T-helper 2 cell (primary cell): ENCODE results near the gene CNDP2.
"Not testable (repeated sequence)": the region's sequence is repeated elsewhere in the genome, so short reads cannot be mapped to it uniquely, and the experiment has no call there.

Source experiments
- DNase-seq, 5 experiments: peaks; one replicate each; pipeline versions ENCODE4 v3.0.0 to v3.0.0-alpha.2; 2012 to 2022

The CNDP2 gene

DNA sequence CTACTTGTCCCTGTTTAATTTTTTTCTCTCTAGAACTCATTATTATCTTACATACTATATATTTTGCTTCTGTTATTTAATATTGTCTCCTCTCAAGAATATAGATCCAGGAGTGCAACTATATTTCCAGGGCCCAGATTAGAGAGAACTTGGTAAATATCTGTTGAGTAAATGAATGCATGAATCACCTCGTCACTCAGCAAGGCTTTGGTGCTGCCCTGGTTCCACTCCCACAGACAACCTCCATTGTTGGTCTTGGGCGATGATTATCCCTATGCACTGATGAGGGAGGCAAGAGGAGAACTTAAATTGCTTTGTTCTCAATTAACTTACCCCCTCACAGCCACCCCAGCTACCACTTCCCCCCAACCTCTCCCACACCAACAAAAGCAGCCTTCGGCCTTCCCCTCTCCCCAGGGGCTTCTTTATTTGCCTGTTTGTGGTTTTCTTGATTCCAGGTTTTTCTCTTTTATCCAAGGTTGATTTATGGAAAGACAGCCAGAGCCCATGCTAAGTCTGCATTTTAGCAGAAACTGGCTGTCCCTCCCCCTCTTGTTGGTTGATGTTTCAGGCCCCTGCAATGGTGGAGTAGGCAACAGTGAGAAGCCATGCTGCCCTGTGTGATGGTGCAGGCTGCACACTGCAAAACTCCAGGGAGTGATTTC lies 22.1 kb upstream of the CNDP2 start:
- no peak for DNase-seq

DNA sequence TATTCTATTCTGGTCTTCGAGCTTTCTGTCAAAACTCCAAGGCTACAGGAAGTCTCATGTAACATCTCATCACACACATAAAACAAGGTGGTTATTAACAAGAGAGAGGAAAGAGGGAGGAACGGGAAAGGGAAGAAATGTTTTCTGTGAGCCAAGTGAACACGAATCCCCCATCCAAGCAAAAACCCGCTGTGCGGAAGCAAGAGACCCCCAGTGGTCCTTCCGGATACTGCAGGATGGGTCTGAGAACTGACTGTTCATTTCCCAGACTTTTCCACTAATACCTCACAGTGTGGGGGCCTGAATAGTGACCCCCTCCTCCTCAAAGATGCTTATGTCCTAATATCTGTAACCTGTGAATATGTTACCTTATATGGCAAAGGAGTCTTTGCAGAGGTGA lies 20.0 kb upstream of the CNDP2 start:
- no peak for DNase-seq

DNA sequence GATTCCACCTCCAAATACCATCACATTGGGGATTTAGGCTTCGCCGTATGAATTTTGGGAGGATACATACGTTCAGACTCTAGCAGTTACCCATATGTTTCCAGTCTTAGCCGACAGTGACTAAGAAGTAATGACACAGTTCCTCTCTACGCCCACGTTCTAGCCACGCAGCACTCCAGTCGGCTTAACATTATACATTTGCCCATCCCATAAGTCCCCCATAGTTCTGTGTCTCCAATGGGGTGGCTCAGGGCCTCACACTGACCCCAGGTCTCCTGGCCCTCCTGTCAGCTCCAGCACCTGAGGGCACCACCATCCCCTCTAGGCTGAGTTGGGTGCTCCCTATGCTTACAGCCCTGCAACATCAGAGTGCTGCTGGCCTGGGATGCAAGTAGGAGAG lies 18.4 kb upstream of the CNDP2 start:
- DNase-seq: no peak

DNA sequence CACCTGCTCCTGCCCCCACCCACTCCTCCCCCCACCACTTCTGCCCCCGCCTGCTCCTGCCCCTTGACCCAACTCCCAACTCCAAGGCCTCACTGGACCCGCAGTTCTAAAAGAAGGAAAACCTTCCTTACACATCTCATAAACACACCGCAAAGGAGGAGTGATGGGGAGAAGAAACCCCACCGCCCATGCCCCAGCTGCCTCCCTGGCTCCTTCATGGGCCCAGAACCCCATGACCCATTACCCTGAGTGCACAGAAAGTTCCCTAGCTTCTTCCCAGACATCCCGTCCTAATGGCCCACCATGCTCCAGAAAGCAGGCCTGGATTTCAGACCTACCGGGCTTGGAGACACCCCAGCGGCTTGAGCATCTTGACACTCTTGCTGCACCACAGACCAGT lies 17.8 kb upstream of the CNDP2 start:
- DNase-seq: no peak

DNA sequence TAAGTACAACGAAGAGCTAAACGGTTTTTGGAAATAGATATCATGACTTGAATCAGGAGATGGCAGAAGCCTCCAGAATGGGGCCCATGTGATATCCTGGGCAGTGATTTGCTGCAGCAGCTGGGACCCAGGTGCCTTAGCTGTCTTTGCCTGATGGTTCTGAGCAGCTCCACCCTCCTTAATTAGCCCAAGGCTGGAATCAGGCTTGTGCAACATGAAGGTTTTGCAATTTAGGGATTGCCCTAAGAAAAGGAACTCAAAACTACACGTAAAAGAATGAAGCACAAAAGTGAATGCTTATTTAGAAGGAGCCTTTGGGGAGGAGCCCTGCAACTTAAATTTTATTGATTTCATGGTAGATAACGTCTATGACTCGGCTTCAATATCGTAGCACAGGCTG lies 17.3 kb upstream of the CNDP2 start:
- DNase-seq: no peak

DNA sequence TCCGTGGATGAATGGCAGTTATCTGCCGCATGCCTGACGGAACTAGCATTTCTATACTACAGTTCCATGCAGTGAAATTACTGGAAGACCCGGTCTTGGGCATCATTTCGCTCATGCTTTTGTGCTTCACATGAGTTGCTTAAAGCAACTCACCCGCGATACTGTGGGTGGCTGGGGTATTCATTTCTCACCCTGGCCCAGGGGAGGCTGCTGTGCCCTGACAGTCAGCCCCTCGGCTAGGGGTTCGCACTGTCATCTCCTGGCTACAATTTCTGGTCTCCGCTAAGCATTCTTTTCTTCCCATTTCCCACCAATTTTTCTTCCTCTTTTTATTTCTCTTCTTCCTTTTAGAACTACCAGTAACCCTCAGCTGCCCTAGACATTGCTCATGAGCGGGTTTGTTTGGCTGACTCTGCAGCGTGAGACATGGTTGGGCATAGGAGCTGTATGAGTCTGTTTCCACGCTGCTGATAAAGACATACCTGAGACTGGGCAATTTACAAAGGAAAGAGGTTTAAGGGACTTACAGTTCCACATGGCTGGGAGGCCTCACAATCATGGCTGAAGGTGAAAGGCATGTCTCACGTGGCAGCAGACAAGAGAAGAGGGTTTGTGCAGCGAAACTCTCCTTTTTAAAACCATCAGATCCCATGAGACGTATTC lies 16.5 kb upstream of the CNDP2 start:
- no peak for DNase-seq

DNA sequence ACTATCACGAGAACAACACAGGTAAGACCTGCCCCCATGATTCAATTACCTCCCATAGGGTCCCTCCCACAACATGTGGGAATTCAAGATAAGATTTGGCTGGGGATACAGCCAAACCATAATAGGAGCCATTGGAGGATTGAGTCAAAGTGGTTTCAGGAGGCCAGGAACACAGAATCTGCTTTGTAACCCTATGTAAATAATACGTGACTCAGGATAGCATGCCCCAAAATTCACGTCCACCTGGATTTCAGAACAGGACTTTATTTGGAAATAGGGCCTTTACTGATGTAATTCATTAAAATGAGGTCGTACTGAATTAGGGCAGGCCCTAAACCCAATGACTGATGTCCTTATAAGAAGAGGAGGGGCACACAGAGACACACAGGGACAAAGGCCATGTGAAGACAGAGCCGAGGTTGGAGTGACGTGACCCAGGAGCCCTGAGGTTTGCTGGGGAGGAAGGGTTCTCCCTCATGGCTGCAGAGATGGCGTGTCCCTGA lies 16.0 kb upstream of the CNDP2 start:
- DNase-seq: no peak

DNA sequence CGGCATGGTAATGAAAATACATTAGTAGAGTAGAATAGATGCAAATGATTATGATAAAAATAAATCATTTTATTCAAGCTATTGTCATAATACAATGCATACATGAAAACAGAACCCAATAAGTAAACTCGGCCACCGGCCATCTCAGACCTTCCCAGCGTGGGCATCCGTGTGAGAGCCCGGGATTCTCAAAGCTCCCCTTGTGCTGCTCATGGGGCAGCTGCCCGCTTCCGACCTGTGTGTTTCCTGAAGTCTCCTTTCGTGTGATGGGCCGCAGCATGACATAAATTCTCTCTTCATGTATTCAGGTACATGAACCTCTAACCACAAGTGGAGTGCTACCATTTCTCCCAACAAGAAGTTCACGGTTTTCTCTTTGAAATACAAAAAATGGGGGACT lies 13.5 kb upstream of the CNDP2 start:
- DNase-seq: no peak

DNA sequence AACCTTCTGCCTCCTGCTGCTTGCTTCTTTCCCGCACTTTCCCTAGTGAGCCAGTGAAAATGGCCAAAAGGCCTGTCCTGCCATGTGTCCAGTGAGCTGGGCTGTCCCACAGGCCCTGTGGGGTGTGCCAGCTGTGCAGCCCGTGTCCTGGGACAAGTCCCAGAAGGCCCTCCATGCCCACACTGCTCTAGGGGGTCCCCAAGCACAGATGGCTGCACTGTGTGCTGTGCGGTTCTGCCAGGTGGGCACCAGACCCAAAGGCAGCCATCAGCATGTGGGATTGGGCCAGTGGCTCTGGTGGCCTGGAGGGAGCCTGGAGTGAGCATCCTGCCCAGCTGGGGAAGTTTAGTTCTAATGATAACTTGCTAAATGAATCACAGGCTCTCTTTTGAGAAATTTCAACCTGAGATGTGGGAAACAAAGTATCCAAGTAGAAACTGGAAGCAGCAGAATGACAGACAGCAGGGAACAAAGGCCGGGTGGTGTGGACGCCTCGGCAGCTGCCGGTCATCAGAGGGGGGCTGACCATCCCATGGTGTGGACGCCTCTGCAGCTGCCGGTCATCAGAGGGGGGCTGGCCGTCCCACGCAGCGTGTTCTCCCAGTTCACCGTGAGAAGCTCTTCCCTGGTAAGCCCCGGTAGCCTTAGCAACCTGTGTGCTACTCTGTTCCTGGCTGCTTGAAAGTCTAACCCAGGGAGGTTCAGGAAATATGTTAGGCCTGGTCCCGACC lies 9.9 kb upstream of the CNDP2 start:
- DNase-seq: no peak

DNA sequence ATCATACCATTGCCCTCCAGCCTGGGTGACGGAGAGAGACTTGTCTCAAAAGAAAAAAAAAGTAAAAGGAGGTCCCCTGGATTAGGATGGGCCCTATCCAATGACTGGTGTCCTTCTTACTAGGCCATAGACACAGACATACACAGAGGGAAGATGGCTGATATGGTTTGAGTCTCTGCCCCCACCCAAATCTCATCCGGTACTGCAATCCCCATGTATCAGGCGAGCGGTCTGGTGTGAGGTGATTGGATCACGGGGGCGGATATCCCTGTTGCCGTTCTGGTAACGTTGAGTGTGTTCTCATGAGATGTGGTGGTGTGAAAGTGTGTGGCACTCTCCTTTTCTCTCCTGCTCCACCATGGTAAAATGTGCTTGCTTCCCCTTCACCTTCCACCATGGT lies 7.8 kb upstream of the CNDP2 start:
- DNase-seq: no peak

DNA sequence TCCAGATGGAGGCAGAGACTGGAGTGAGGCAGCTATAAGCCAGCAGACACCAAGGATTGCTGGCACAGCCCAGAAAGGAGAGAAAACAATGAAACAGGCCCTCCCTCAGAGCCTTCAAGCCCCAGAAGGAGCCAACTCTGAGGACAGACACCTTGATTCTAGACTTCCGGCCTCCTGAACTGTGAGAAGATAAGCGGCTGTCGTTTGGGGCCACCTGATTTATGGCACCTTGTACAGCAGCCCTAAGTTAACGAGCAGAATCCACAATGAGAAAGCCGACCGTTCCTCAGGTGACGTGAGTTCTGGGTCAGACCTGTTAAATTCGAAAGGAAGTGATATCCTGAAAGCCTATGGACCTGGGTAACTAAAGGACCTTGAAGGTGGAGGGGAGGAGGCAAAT lies 7.3 kb upstream of the CNDP2 start:
- no peak for DNase-seq

DNA sequence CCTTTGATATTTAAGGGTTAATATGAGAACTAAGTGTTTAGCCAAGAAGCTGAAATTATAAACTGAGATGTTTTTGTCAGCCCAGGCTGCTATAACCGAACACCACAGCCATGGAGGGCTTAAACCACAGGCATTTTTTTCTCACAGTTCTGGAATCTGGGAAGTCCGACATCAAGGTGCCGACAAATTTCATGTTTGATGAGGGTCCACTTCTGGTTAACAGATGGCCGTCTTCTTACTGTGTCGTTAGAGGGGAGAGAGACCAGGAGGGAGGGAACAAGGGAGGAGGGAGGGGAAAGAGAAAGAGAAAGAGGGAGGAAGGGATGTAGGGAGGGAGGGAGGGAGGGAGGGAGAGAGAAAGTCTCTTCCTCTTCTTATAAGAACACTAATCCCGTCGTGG lies 6.5 kb upstream of the CNDP2 start:
- DNase-seq: no peak

DNA sequence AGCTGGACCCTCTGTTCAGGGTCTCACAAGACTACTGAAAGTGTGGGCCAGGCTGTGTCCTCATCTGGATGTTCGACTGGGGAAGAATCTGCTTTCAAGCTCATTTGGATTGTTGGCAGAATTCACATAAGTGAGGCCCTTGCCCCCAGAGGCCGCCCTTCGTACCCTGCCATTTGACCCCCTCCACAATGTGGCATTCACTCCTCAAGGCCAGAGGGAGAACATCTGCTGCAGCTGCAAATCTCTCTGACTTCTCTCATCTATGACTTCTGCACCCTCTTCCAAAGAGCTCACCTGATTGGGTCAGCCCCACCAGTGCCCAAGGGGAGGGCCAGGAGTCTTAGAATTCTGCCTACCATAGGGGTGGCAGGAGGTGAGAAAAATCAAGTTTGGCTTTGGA lies 3.9 kb upstream of the CNDP2 start:
- no peak for DNase-seq

DNA sequence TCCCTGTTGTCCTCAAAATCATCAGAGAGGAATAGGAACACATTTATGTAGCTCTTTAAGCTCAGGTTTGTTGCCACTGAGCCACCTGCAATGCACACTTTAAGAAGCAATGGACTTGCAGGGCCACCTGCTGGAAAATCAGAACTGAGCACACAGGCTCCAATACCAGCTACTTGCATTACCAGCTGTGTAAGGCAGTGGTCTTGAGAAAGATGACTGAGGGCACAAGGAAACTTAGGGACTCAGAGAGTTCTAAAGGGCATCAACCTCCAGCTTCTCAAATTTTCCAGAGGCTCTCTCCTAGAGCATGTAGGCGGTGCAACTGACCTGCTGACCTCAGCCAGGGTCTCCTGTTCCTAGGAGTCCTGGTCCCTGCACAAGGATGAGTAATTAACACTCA lies 2.5 kb upstream of the CNDP2 start:
- DNase-seq: peak in 3 of 5 experiments; percentile 45 to 86 (median 51)

DNA sequence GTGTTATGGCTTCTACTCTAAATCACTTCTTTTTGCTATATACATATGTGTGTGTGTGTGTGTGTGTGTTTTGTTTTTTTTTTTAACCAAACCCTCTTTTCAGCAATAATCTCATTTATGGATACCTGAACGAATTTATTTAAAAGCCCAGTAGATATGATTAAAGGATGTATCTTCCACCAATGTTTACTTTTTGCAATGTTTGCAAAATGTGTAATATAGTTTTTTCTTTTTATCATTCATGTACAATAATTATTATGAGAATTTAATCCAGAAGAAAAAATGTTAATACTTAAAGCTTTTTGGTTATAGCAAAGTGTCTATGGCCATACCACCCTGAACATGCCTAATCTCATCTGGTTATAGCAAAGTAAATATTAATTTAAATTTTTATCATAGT lies 1.6 kb upstream of the CNDP2 start:
- no peak for DNase-seq

DNA sequence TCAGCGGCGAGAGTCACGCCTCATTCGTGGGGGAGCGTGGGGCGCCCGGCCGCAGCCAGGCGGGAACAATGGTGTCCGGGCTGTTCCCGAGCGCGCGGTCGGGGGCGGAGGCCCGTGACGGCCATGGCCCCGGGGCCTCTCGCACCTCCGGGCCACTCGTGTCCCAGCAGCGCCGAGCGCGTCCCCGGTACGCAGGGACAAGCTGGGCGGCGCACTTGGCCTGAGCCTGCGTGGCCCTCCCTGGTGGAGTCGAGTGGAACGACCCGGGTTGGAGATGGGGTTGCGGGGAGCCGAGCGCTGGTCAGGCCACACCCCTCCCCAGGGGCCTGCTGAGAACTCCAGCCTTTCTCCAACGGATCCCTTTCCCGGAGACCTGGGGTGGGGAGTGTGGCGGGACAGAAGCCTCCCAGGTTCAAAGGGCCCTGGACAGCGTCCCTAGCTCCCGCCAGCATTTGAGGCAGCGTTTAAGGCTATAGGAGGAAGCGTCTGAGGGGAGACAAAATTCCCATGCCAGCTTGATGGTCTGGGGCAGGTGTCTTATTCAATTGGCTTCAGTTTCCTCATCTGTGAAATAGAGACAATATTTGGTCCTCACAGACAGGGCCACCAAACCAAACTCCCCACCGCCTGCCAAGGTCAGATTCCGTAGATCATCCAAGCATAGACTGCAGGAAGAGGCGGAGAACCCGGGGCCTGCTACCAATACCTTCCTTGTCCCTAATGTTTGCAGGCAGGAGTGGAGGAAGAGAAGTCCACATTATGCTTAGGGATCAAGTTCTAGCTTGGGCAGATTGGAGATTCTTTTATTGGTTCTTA lies 553 bp downstream of the CNDP2 start:
- peak in 2 of 5 experiments; percentile 8 to 51 for DNase-seq

DNA sequence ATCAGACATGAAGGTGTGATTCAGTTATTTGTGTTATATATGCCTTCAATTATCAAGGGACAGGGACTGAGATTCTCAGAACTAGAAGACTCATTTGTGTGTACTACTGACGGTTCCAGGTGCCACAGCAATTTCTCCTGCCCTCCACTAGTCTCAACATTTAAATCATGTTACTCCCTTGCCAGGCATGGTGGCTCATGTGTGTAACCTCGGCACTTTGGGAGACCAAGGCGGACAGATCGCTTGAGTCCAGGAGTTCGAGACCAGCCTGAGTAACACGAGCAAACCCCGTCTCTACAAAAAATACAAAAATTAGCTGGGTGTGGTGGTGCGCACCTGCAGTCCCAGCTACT lies 1.1 kb downstream of the CNDP2 start:
- peak in 1 of 5 experiments; percentile 50 for DNase-seq

DNA sequence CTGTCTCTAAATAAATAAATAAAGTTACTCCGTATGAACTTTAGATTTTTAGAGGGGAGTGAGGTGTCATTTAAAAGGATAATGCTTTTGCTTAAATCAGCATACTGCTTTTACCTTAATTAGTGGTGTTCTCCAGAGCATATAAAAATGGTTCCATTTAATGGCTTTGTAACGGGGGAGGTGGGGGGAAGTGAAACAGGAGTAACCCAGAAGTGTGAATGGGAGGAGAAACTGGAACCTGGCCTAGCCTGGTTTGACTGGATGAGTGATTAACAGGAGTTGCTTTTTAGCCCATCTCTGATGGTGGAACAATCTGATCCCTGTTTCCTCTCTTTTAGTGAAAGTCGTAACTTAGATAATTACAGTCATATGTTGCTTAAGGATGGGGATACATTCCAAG lies 1.6 kb downstream of the CNDP2 start:
- DNase-seq: no peak

DNA sequence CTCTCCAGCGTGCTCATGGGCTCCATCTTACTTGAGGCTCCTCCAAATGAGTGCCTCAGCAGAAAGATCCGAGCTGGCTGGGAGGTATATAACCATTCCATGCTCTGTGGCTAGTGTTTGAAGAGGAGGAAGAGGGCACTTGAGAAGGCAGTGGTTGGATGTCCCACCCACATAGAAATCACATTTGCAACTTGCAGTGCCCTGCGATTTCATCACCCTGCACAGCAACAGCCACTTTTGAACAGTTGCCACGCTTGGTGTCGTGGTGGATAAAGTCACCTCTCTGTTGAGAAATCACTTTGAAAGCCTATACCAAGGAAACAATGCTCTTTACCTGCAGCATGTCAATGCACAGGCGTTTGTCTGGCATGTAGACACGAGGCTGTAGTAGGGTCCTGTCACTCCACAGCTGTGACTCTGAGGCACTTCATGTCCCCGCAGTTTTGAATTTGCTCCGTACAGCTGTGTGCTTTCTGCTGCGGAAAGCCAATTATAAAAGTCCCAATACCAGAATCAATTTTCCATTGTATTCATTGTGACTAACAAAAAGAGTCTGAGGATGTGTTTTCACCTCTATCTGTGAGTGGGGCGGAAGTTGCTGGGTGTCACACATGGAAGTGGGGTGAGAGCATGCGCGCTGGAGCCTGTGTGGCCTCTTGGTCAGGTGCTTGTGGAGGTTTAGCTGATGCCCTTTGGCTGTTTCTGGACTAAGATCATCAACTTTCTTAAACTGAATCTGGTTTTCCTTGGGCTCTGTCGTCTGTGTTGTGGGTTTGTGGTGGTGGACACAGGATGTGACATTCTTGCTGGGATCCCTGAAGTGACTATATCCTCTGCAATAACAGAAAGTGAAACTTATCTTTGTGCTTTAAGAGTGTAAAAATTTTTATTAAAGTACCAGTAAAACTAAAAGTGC lies 2.8 kb downstream of the CNDP2 start:
- DNase-seq: peak; percentile 39 to 87 (median 68)

DNA sequence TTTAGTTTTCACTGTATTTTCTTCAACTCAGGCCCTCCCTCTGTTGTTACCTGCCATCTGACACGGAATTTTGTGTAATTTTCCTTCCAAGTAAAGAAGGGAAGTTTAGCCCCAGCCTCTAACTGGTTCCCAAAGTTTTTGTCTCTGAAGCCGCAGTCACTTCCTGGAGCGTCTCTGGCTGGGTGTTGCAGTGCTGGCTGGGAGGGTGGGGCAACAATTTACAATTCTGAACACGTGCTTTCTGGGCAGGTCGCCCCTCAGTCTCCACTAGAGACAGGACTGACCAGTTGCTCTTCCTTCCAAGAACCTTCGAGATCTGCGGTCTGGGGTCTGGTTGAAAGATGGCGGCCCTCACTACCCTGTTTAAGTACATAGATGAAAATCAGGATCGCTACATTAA lies 3.5 kb downstream of the CNDP2 start:
- DNase-seq: peak in 2 of 5 experiments; percentile 56 to 77

DNA sequence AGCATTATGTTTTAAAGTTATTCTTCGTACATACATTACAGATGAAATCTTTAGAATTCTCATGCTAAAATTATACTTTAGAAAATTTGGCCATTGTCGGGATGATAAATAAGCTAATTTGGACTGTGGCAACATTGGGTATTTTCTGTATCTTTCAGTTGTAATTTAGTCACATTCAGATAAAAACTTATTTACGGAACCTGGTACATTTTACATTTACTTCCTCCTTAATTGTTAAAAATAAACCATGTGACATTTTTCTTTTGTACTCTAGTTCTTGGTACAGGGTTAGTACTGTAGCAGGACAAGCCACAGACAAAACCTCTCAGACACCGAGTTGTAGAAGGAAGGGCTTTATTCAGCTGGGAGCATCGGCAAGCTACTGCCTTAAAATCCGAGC lies 4.2 kb downstream of the CNDP2 start:
- DNase-seq: no peak

DNA sequence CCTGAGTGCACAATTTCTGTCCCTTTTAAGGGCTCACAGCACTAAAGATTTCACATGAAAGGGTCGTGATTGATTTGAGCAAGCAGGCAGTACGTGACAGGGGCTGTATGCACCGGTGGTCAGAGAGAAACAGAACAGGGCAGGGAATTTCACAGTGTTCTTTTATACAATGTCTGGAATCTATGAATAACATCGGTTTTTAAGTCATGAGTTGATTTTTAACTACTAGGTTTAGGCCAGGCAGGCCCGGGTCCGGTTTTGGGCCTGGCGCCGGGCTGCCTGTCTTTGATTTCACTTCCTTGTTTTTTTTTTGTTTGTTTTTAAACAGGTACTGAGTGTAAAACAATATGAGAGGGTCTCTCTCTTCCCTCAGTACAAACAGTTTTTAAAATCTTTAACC lies 4.6 kb downstream of the CNDP2 start:
- not testable (repeated sequence) for DNase-seq
